Skin epidermis (tissue), 12 donors: ENCODE data around the gene FABP3.

Experiments used
- H3K27ac ChIP-seq, 21 experiments: fragments of 200-600 bp; sonication (generic) in 11 of 21; one replicate each; pipeline ENCODE4 v1.5.0; 2020; ENCODE audit warnings: mild to moderate bottlenecking in 3 of 21, inconsistent platforms in 2 of 21, moderate library complexity in 2 of 21
- H3K4me3 ChIP-seq, 7 experiments: fragments of 200-600 bp; sonication (generic) in 2 of 7; one replicate each; pipeline ENCODE4 v1.5.0; 2020; ENCODE audit warnings: inconsistent platforms in 2 of 7, mild to moderate bottlenecking in 2 of 7, moderate library complexity in 1 of 7

The FABP3 gene

GRCh38 chr1:31374511-31375196 lies 1.8 kb upstream of the FABP3 start:
- peak overlapping the region in 2 of 21 experiments; percentile 2 to 20 for H3K27ac ChIP-seq
- H3K4me3 ChIP-seq, result no peak overlapping the region

GRCh38 chr1:31373897-31374486 lies 1.1 kb upstream of the FABP3 start:
- Histone ChIP-seq H3K27ac (peak overlapping the region in 11 of 21 experiments; percentile 20 to 89 (median 67)), H3K4me3 (peak overlapping the region in 5 of 7 experiments; percentile 16 to 43 (median 28))

- Histone ChIP-seq H3K27ac (peak overlapping the region in 16 of 21 experiments; percentile 20 to 89 (median 56)), H3K4me3 (peak overlapping the region; percentile 8 to 43 (median 19))
Observed at GRCh38 chr1:31372751-31373055, 173 bp downstream of the FABP3 start.

DNA sequence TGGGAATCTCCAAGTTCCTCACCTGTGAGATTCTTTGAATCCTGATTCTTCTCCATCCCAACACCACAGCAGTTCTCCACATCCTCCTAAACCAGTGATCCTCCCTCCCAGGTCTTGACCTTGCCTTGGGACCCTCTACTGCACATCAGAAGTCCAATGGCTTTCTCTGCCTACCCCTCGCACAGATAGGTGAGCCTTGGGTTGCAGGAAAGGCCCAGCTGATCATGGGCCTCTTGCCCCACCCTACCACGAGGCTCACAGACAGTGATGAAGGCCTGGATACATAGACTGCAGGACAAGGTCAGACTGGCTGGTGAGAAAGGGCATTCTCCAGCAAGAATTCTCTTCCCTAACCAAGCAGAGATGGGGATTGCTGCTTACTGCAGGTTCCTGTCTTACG lies 825 bp downstream of the FABP3 start:
- peak overlapping the region in 4 of 21 experiments; percentile 84 to 89 (median 86) for H3K27ac ChIP-seq

GRCh38 chr1:31371121-31371959 lies 1.5 kb downstream of the FABP3 start:
- Histone ChIP-seq H3K27ac (no peak overlapping the region), H3K4me3 (no peak overlapping the region)

More for the DNA sequence above, 825 bp downstream of the FABP3 start:
- no peak overlapping the region for H3K4me3 ChIP-seq

DNA sequence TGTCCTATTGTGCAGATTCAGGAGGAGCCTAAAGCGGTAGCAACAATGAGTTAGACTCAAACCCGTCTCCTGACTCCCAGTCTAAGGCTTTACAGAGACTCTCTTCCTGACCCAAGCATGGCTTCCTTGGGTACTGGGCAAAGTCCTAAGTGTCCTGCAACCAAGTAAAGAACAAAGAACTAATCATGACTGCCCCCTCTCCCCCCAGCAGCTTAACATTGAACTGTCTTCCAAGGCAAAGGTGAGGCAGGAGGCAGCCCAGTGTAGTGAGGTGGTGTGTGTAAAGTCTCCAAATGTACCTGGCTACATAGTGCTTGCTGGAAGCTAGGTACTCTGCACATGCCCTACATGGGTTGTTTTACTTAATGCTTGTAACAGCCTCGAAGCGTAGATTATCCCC lies 2.3 kb downstream of the FABP3 start:
- Histone ChIP-seq H3K27ac (no peak overlapping the region), H3K4me3 (no peak overlapping the region)

DNA sequence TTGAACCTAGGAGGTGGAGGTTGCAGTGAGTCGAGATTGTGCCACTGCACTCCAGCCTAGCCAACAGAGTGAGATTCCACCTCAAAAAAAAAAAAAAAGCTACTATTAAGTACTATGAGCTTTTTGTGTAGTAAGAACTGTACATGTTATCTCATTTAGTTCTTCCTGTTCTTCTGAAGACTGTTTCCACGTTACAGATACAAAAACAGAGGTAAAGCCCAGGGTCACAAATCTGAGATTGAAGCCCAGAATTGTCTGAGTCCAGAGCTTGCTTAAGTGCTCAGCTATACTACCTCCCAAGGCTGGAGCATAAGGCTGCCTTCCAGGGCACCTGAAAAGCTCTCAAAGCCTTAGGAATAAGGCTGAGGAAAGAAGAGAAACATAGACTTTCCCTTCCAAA lies 2.9 kb downstream of the FABP3 start:
- no peak overlapping the region for H3K4me3 ChIP-seq
- H3K27ac ChIP-seq, result no peak overlapping the region

DNA sequence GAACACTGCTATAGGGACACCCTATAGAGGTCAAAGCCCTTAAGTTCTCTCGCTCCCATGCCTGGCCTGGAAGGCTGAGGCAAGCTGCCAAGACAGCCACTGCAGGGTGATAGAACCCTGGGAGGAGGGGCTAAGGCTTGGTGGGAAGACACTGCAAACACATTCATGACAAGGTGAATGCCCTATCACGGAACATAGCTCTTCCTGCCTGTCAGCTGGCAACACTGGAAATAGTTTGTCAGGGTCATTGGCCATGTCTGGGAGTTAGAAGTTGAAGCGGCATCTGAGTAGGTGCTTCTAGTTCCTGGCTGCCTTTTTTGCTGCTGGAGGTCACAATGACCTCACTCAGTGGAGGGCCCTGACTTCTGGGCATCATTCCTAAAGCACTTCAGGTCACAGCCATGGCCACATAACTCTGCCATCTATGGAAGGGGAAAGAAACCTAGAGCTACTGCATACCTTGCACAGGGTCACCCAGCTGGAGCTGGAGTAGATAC lies 4.2 kb downstream of the FABP3 start:
- H3K4me3 ChIP-seq, result no peak overlapping the region
- H3K27ac ChIP-seq, result no peak overlapping the region

GRCh38 chr1:31366796-31367195 lies 6.1 kb downstream of the FABP3 start:
- Histone ChIP-seq H3K4me3 (no peak overlapping the region), H3K27ac (no peak overlapping the region)

DNA sequence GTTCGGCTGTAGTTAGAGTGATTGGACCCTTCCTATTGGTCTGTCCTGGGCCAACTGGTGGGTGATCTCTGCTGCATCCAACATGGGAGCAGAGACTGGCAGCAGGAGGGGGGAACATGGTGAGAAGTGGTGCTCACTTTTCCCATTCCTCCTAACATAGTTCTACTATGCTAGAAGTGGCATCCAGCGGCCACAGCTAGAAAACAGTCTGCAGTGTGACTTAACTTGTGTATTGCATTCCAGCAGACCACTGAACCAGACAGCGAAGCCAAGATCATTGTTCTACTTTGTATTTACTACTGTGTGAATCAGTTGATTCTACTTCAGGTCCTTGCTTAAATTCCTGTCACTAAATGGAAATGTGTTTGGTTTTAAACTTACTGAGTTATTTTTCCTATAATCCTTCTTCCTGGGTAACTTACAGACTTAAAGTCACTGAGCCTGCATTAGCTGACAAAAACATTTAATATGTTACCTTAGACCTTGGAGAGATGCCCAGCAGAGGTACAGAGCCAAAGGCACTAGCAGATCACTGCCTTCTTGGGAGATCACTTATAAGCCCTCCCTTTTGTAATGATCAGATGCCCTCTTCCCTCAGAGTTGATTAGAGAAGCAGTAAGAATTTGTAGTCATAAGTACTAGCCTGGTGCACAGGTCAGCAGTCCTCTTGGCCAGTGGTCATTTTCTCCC lies 8.2 kb downstream of the FABP3 start:
- H3K4me3 ChIP-seq, result no peak overlapping the region
- H3K27ac ChIP-seq, result no peak overlapping the region

GRCh38 chr1:31362032-31362431 lies 10.8 kb downstream of the FABP3 start:
- Histone ChIP-seq H3K27ac (no peak overlapping the region), H3K4me3 (no peak overlapping the region)

DNA sequence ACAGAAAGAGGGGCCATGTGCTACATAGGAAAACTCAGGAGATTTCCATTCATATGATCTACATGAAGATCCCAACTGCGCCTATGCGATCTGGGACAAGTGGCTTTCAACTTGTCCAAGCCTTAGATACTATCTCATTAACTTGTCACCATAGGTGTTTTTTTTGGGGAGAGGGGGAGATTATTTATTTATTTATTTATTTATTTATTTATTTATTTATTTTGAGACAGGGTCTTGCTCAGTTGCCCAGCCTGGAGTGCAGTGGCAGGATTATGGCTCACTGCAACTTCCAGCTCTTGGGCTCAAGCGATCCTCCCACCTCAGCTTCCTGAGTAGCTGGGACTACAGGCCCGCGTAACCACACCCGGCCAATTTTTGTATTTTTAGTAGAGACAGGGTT lies 11.3 kb downstream of the FABP3 start:
- Histone ChIP-seq H3K27ac (no peak overlapping the region), H3K4me3 (no peak overlapping the region)

- Histone ChIP-seq H3K27ac (no peak overlapping the region), H3K4me3 (no peak overlapping the region)
Observed at GRCh38 chr1:31356427-31356826, 16.4 kb downstream of the FABP3 start.

DNA sequence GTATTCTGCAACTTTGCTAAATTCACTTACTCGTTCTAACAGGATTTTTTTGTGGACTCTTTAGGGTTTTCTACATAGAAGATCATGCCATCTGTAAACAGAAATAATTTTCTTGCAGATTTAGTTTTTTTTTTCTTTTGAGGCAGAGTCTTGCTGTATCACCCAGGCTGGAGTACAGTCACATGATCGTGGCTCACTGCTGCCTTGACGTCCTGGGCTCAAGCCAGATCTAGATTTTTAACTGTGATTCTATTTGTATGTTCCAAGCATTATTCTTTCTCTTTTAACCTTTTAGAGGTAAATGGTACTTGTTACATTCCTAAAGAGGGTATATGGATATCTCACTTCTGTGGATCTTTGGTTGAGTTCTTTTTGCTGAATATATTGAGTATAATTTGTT lies 18.6 kb downstream of the FABP3 start:
- Histone ChIP-seq H3K27ac (no peak overlapping the region), H3K4me3 (no peak overlapping the region)

DNA sequence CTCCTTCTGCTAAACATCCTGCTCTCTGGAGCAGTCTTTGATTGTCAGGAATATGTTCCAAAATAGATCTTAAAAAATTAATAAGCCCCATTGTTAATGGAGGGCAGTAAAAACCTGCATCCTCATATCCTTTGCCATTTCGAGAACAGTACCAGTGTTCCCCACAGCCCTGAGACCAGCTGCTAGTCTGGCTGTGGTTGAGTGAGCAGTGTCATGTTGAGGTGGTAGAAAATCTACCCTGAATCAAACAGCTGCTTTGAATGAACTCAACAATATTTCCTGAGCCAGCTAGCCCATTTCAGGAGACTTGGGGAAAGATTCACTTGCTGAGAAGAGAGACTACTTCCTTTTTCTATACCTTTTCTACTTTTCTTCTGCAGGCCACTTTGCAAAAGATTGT lies 24.4 kb downstream of the FABP3 start:
- no peak overlapping the region for H3K27ac ChIP-seq
- H3K4me3 ChIP-seq, result no peak overlapping the region

DNA sequence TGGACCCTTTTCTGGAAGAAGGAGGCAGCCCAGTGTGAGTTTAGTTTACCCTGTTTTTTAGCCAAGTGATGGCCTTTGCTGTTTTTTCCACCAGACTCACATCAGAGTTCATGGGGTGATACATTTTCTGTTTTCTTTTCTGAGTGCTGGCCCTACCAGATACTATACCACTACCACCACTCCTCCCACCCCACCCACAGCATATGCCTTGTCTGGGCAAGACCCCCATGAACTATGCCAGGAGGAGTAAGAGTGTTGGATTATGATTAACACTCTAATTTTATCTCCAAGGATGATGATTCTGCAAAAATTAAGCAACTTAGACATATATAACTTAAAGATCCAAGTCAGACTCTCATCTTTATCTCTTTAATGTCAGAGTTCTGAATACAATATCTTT lies 26.1 kb downstream of the FABP3 start:
- no peak overlapping the region for H3K4me3 ChIP-seq
- H3K27ac ChIP-seq, result no peak overlapping the region

GRCh38 chr1:31345635-31346034 lies 27.2 kb downstream of the FABP3 start:
- H3K4me3 ChIP-seq, result no peak overlapping the region
- no peak overlapping the region for H3K27ac ChIP-seq

DNA sequence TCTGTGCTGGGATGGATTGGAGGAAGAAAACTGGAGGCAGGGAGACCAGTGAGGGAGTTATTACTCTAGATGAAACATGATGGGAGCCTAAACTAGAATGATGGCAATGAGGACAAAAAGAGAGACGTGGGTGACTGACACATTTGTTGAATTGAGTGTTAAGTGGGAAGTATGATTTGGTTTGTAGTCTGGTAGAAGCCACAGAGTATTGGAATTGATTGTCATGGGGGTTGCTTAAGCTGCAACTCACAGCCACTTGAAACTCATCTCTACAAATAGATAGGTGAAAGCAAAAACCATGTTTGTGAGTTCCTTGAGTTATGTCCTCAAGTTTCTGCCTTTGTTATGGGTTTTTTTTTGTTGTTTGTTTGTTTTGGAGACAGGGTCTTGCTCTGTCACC lies 28.4 kb downstream of the FABP3 start:
- Histone ChIP-seq H3K27ac (no peak overlapping the region), H3K4me3 (no peak overlapping the region)

DNA sequence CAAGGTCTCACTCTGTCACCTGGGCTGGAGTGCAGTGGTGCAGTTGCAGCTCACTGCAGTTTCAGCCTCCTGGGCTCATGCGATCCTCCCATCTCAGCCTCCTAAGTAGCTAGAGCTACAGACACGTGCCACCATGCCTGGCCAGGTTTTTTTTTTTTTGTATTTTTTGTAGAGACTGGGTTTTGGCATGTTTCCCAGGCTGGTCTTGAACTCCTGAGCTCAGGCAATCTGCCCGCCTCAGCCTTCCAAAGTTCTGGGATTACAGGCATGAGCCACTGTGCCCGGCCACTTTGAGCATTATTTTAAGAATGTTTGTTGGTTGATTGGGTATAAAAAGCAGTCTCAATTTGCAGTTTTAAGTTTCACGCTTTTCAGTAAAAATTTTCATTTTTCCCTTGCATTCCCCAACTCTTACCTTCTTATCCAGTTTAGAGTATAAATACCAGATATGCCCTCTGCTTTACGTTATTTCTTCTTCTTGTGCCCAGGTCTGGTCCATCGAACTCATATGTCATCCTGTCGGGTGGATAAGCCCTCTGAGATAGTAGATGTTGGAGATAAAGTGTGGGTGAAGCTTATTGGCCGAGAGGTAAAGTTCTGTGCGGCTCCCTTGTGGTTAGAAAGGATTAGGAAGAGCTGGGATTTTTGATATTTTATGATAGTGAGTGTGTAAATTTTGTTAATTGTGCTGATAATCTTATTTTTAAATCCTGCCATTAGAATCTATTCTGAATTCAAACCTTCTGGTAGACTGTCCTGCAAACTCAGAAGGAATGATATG lies 36.0 kb downstream of the FABP3 start:
- Histone ChIP-seq H3K27ac (no peak overlapping the region), H3K4me3 (no peak overlapping the region)
